Right renal pelvis (tissue), 4 donors: ENCODE results near the gene DDX39B. TPM values are rescaled to one million over a fixed set of nuclear protein-coding genes. Genes with fewer than 3 reads are reported as not detected.
"Not testable (repeated sequence)": the region's sequence is repeated elsewhere in the genome, so short reads cannot be mapped to it uniquely, and the experiment has no call there.

ENCODE experiments used
- DNase-seq, 4 donors: peaks; one replicate each; pipeline ENCODE4 v3.0.0-alpha.2; 2013; ENCODE audit warnings: low read depth in 4 of 4, low spot score in 3 of 4, missing footprints in 1 of 4
- polyA plus RNA-seq, 4 donors: library from polyadenylated mRNA; unstranded; fragments of 120-200 nt; gene quantifications; one replicate each; pipeline ENCODE4 v1.2.1, GENCODE V29; 2013; ENCODE audit not compliant: insufficient read length in 4 of 4

Gene DDX39B
- polyA plus RNA-seq, 4 donors: 498 to 550 (median 542) TPM

DNA sequence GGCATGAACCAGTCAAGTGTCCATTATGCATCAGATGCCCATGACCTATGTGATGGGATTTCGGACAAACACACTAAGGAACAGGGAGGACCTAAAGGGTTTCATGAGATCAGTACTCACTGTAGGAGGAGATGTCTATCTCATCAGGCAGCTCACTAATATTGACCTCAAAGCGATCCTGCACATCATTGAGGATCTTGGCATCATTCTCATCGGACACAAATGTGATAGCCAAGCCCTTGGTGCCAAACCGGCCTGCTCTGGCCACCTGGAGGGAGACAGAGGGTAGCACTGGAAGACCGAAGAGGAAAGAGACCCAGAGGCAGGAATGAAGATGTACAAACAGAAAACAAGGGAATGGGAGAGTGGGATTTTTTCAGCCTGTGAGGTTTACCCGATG, 11.1 kb downstream of the DDX39B start:
- no peak for DNase-seq

DNA sequence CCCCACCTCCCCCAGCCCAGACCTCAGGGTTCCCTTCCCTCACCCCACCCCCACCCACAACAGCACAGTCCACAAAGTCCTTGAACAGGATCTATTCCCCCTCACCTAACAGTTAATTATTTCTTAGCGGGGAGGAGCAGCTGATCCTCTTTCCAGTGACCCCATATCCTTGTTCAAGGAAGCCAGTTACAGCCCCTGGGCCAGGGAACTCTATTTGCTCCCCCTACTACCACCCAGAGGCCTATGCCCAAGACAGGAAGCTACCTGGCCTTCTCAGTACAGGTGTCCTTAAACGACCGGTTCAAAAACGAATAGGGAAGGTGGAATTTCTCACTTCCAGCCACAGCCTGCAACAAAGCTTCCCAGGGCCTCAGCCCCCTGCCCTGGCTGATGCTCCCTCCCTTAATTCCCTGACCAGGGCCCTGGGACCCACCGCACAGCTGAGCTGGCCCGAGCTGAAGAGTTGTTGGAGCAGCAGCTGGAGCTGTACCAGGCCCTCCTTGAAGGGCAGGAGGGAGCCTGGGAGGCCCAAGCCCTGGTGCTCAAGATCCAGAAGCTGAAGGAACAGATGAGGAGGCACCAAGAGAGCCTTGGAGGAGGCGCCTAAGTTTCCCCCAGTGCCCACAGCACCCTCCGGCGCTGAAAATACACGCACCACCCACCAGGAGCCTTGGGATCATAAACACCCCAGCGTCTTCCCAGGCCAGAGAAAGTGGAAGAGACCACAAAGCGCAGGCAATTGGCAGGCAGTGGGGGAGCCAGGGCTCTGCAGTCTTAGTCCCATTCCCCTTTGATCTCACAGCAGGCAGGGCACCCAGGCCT, 12.3 kb downstream of the DDX39B start:
- DNase-seq: no peak

DNA sequence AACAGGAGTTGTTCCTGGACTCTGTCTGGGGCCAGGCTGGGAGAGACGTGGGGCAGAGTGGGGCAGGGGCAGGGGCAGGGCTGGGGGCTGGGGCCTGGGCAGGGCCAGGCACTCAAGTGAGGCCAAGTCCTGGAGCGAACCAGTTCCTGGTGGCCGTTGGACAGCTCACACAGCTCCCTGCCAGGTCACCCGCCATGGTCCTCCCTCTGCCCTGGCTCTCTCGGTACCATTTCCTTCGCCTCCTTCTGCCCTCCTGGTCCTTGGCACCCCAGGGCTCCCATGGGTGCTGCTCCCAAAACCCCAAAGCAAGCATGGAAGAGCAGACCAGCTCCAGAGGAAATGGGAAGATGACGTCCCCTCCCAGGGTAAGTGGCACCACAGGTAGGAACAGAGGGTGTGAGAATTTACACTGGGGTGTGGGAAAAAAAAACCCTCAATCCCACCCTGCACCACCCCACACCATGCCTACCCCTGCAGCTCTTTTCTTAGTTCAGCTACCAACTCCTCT, 12.9 kb downstream of the DDX39B start, which contains the start of gene MCCD1:
Gene MCCD1, plus strand, starts transcription at position 142 of the 508 bp plus-strand sequence. Its CDS starts 53 bp downstream, at position 195.
- DNase-seq: no peak

DNA sequence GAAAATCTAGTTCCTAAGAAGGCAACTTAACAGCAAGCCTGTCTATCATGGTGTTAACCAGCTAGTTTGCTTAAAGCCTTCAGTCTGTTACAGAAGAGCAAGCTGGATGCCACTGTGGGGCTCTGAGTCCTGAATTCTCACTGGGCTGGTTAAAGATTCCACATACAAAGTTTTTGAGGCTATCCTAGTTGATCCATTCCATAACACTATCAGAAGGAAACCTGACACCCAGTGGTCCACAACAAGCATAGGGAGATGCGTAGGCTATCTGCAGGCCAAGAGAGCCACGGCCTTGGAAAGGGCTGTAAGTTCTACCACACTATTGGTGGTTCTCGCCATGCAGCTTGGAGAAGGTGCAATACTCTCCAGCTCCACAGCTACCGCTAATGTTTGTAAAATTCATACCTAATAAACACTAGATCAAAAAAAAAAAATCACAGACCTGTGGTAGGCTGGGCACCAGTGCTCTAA, 13.5 kb downstream of the DDX39B start:
- DNase-seq: no peak

DNA sequence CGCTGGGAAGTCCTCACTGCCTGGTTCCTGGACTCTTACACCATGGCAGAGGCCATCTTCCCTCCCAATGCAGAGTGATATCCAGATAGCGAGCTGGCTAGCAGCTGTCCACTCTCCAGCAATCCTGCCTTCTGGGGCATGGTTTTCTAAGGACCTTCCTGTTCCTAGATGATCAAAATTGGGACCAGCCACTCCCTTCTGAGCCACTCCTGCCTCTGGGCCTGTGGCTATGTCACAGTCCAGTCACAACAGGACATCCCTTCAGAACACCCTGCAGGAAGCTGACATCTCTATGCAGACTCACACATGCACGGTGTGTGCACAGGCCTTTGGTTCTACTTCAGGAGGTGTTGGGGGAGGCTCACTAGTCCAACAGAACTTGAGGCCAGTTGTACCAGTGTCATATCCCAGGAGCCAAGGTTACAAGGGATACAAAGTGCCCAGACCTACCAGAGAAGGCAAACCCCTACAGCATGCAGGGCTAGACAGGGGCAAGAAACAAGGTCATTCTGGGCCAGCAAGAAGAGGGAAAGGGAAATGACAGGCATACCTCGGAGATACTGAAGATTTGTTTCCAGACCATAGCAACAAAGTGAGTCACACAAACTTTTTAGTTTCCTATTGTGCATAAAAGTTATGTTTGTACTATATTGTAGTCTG, 15.7 kb downstream of the DDX39B start:
- no peak for DNase-seq

DNA sequence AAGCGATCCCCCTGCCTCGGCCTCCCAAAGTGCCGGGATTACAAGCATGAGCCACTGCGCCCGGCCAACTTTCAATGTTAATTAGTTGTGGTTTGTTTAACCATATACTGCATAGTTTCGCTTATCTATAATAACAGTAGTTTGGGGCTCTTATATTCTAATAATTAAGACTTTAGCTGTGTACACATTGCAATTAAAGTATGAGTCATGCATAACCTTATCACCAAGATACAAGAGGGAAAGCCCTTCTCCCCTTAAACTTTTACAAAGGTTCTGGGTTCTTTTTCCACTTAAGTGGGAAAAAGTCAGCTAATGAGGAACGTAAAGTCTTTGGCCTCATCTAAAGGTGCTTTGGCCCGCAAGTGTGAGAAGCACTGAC, 16.3 kb downstream of the DDX39B start:
- DNase-seq: no peak

DNA sequence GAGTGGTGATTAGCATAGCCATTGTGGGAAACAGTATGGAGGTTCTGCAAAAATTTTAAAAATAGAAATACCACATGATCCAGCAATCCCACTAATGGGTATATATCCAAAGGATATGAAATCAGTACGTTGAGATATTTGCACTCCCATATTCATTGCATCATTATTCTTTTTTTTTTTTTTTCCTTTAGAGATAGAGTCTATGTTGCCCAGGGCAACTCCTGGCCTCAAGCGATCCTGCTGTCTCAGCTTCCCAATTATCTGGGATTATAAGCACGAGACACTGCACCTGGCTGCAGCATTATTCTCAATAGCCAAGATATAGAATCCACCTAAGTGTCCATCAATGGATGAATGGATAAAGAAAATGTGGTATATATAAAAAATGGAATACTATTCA, 20.0 kb downstream of the DDX39B start:
- no peak for DNase-seq

DNA sequence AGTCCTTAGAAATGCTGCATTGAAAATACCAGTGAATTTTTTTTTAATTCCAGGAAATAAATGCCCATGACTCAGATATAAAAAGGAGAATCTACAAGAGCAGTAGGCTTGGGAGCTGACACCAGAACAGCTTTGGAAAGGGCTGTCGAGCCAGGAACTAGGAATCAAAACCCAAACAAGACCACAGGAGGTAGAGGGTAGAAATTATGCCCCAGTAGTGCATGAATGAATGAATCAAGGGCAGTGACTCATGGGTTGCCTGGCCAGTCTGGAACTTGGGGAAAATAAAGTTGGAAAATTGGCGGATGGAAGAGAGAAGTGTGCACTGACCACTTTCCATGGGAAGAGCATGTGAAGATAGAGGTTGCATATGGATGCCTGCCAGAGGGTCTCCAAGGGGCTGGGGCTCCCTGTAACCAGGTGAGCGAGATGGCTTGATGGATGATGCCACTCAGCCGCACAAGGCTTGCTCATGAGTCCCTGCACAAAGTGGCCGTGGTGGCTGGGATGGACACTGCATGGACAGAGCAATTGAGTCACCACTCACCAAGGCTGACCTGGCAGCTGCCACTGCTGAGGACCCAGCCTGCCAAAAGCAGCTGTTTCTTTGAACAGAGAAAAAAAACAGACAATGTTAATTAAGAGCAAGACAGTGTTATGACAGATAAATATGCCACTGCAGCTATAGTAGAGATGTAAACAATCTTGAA, 28.2 kb downstream of the DDX39B start:
- no peak for DNase-seq

DNA sequence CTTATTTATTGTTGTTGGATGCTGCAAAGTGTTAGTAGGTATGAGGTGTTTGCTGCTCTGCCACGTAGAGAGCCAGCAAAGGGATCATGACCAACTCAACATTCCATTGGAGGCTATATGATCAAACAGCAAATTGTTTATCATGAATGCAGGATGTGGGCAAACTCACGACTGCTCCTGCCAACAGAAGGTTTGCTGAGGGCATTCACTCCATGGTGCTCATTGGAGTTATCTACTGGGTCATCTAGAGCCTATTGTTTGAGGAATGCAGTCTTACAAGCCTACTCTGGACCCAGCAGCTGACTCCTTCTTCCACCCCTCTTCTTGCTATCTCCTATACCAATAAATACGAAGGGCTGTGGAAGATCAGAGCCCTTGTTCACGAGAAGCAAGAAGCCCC, 31.8 kb downstream of the DDX39B start:
- no peak for DNase-seq

DNA sequence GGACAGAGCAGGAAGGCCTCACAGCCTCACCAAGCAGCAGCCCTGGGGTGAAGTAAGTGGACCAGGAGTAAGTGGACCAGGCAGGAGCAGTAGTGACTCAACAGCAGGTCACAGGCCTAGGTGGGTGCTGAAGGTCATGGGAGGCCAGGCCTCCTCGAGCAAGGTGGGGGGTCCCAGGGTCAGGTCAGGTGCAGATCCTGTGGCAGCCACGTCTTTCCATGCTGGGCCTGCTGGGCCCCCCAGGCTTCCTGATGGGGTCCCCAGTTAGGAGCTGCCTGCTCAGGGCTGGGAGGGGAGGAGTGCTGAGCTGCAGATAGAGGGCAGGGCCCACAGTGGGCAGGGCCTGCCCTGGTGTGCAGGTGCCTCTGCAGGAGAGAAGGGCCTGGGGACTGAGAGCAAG, 32.8 kb downstream of the DDX39B start:
- DNase-seq: not testable (repeated sequence)

DNA sequence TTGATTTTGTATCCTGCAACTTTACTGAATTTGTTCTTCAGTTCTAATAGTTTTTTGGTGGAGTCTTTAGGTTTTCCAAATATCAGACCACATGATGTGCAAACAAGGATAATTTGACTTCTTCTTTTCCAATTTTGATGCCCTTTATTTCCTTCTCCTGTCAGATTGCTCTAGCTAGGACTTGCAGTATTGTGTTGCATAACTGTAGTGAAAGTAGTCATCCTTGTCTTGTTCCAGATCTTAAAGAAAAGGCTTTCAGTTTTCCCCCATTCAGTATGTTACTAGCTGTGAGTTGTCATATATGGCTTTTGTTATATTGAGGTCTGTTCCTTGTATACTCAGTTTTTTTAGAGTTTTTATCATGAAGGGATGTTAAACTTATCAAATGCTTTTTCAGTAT, 39.2 kb downstream of the DDX39B start:
- DNase-seq: no peak

DNA sequence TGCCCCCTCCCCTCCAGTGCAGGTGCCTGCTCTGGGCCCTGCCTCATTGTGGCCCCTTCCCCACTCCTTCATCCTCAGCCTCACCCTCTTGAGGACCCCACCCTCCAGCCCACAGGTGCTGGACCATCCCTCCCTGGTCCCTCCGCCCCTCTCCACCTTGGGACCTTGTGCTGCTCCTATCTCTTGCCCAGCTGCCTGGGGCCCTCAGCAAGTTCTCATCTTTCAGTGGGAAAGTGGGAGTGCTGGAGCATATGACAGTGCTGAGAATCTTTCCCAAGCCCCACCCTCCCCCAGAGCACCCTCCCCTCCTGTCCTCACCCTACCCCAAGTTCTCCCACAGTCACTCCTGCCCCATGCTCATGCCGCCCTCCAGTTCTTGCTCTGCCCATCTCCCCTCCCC, 42.2 kb downstream of the DDX39B start:
- DNase-seq: not testable (repeated sequence)

DNA sequence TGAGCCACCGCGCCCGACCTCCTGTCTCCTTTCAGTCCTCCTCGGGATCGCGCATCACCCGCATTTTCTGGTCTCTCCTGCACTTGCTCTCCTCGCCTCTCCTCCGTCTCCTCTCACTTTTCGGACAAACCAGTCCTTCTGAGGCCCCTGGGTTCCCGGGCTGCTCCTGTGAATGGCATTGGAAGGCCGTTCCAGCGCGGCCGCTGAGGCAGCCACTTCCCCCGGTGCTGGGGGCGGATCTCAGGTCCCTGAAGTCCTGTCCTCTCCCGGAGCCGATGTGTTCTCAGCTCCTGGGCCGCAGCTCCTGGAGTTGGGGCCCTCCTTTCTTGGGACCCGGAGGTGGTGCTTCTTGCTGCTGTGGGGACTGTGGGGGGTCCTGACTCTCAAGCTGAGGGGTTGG, 43.1 kb downstream of the DDX39B start:
- DNase-seq: no peak

DNA sequence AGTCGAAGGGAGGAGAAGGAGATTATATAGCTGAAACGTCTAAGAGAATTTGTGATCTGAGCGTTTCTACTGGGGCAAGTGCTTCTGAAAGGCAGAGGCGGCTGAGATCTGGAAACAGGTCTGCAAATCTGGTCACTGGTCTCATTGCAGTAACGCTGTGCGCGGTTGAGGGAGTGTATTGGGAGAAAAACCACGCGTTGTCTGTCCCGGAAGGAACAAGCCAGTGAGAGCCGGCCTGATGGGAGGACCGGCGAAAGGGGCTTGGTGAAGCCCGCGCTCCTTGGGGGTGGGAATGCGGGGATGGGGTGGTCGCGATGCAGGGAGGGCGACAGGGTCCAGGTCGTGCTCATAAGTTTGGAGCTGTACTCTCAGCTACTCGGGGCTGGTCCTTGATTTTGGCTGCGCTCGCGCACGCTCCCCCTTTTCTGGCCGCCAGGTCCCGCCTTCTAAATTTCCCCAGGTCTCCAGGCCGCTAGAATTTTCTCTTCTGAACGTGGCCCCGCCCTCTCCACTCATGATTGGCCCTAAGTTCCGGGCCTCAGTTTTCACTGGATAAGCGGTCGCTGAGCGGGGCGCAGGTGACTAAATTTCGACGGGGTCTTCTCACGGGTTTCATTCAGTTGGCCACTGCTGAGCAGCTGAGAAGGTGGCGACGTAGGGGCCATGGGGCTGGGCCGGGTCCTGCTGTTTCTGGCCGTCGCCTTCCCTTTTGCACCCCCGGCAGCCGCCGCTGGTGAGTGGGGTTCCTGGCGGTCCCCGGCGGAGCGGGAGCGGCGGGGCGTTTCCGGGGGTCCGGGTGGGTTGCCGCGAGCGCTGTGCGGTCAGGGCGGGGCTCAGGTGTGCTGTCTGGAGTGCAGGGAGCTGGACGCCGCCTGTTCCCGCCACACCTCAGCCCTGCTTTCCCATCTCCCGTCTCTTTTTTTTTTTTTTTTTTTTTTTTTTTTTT, 44.0 kb downstream of the DDX39B start, which contains the start of gene MICB:
Gene MICB, plus strand, starts transcription at position 615 of the 946 bp plus-strand sequence. Its CDS starts 49 bp downstream, at position 664.
- DNase-seq: peak in 3 of 4 donors; percentile 37 to 56 (median 44)

DNA sequence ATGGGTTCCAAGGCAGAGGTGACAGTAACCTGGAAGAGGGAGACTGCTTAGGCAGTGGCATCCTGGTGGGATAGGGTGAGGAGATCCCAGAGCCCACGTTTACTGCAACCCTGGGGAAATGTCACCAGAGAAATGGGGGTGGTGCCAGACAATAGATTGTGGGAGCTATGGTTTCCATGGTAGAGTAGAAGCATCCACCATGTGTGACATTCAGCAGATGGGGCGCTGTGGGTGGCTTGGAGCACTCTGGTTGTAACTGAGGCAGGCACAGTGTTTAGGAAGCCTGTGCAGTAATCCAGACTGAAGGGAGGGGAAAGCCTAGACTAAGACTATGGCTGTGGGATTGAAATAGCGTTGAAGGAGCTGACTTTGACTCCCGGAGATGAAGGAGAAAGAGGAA, 45.0 kb downstream of the DDX39B start:
- DNase-seq: not testable (repeated sequence)

DNA sequence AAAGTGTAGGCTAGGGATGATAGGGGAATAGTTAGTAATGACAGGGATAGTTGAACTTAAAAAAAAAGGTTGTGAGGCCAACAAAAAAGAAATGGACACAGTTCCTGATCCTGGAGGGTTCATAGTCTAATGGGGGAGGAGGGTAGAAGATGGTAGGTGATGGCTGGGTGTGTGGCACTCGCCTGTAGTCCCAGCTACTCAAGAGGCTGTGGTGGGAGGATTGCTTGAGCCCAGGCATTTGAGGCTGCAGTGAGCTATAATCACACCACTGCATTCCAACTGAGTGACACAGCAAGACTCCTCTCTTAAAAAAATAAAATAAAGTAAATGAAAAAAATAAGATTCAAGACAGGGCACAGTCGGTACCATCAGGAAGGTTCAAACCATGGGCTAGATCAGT, 46.2 kb downstream of the DDX39B start:
- no peak for DNase-seq

DNA sequence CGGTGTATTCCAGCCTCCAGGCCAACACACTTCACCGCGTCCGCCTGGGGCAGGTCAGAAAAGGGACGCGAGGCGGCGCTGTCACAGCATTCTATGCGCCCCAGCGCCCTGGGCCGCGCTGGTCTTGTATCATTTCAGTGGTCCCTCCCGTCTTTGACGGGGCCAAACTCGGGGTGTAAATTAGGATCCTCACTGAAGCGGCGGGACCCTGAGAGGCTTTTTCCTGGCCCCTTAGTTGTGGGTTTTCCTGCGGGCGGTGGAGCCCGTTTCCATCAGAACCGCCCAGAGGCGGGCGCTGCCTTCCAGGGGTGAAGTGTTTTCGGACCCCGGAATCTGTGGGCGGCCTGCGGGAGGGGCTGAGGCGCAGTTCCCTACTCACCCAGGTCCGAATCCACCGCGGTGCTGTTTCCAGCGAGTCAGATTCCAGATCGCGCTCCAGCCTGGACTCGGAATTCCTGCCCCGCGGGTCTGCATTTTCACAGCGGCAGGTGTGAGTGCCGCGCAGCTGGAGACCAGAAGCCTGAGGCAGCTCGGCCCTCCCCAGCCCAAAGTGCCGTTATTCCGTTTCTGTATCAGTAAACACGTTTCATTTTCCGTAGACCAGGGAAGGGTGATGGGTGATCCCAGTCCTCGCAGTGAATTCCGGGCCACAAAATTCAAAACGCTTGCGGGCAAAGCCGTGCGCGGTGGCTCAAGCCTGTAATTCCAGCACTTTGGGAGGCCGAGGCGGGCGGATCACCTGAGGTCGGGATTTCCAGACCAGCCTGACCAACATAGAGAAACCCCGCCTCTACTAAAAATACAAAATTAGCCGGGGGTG, 47.7 kb downstream of the DDX39B start:
- DNase-seq: peak in 3 of 4 donors; percentile 48 to 67 (median 52)

DNA sequence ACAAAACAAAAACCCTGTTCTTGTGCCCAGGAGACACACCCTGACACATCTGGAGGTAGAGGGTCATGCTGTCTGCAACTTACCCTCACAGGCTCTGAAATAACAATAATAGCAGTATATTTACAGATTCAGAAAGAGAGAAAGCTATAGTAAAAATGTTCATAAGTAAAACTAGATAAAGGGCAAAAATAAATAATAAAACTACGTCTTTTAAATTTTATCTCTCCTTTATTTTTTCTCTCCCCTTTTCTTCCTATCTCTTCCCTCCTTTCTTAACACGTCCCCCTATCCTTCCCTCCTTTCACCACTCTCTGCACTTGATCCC, 48.3 kb downstream of the DDX39B start:
- DNase-seq: not testable (repeated sequence)
